ENCODE measurements around the gene TPCN2.

The TPCN2 gene

GRCh38 chr11:69087811-69088210, 39.1 kb downstream of the TPCN2 start:
- no peak for DNase-seq
- Histone ChIP-seq H3K4me1 (peaks cover 0 to 8% (median 3%) of the 10 kb centered on the region in 4 donors), H3K36me3 (peaks cover 5 to 81% (median 65%) of the 10 kb centered on the region in 3 donors), H3K9me3 (no peaks in the 10 kb centered on the region), H3K4me3 (no peak overlapping the region), H3K27me3 (no peaks in the 10 kb centered on the region), H3K27ac (peak overlapping the region in 1 of 2 donors; percentile 45)
- TF ChIP-seq CTCF (IDR thresholded peaks at IDR 0.05) = no peak
- intact Hi-C loops (cut with DNase I; ENCODE audit: low total_unique reads) = loop anchor here (5.0 to 10.0 kb wide), 2 partner anchors 81 to 183 kb away; partner anchors contain the start of genes IGHMBP2 and MRPL21

- no peak overlapping the region for H3K4me3 ChIP-seq
- no peaks in the 10 kb centered on the region for H3K27me3 ChIP-seq
- intact Hi-C loops (cut with DNase I; ENCODE audit: low total_unique reads) = loop anchor here (5.0 to 10.0 kb wide), 2 partner anchors 81 to 184 kb away; partner anchors contain the start of genes IGHMBP2 and MRPL21
- peaks cover 5 to 80% (median 65%) of the 10 kb centered on the region in 3 donors for H3K36me3 ChIP-seq
- H3K9me3 ChIP-seq = no peaks in the 10 kb centered on the region
- peaks cover 0 to 8% (median 3%) of the 10 kb centered on the region in 4 donors for H3K4me1 ChIP-seq
- H3K27ac ChIP-seq = peak overlapping the region in 1 of 2 donors; percentile 45
- peak; percentile 66 to 84 for DNase-seq
- peak; percentile 73 to 76 for TF ChIP-seq CTCF (IDR thresholded peaks at IDR 0.05)
These were observed 40.0 kb downstream of the TPCN2 start for GRCh38 chr11:69088676-69089146.

GRCh38 chr11:69089258-69089657, 40.5 kb downstream of the TPCN2 start:
- no peak for DNase-seq
- Histone ChIP-seq H3K4me3 (no peak overlapping the region), H3K27ac (no peak overlapping the region), H3K36me3 (peaks cover 5 to 75% (median 60%) of the 10 kb centered on the region in 3 donors), H3K27me3 (no peaks in the 10 kb centered on the region), H3K9me3 (no peaks in the 10 kb centered on the region), H3K4me1 (peaks cover 0 to 8% (median 3%) of the 10 kb centered on the region in 4 donors)
- no peak for TF ChIP-seq CTCF (IDR thresholded peaks at IDR 0.05)
- intact Hi-C loops (cut with DNase I; ENCODE audit: low total_unique reads) = loop anchor here (5.0 to 10.0 kb wide), 2 partner anchors 82 to 184 kb away; partner anchors contain the start of genes IGHMBP2 and MRPL21

GRCh38 chr11:69091638-69092165, 43.0 kb downstream of the TPCN2 start:
- peaks cover 0 to 6% (median 0%) of the 10 kb centered on the region in 4 donors for H3K4me1 ChIP-seq
- no peak overlapping the region for H3K27ac ChIP-seq
- no peaks in the 10 kb centered on the region for H3K27me3 ChIP-seq
- H3K4me3 ChIP-seq = no peak overlapping the region
- TF ChIP-seq CTCF (IDR thresholded peaks at IDR 0.05) = no peak
- H3K9me3 ChIP-seq = no peaks in the 10 kb centered on the region
- peaks cover 5 to 53% (median 47%) of the 10 kb centered on the region in 3 donors for H3K36me3 ChIP-seq
- DNase-seq = no peak
- intact Hi-C loops (cut with DNase I; ENCODE audit: low total_unique reads) = no loop called here

GRCh38 chr11:69092263-69092662, 43.5 kb downstream of the TPCN2 start:
- H3K4me1 ChIP-seq = peaks cover 0 to 4% (median 0%) of the 10 kb centered on the region in 4 donors
- intact Hi-C loops (cut with DNase I; ENCODE audit: low total_unique reads) = no loop called here

More at GRCh38 chr11:69092263-69092662, 43.5 kb downstream of the TPCN2 start:
- Histone ChIP-seq H3K27me3 (no peaks in the 10 kb centered on the region), H3K4me3 (no peak overlapping the region), H3K9me3 (no peaks in the 10 kb centered on the region), H3K27ac (no peak overlapping the region), H3K36me3 (peaks cover 5 to 51% (median 42%) of the 10 kb centered on the region in 3 donors)
- DNase-seq = no peak
- no peak for TF ChIP-seq CTCF (IDR thresholded peaks at IDR 0.05)

All from tibial artery (tissue), 4 donors.